A172 (cell line): ENCODE results near the gene DRAM1. TPM values are rescaled to one million over a fixed set of nuclear protein-coding genes. Genes with fewer than 3 reads are reported as not detected.

ENCODE experiments used
- DNase-seq: peaks from one replicate; pipeline ENCODE4 v3.0.0-alpha.2; 2015; ENCODE audit warnings: low spot score
- total RNA-seq: library from RNA; depleted of rRNA; stranded (reverse); fragments of >200 nt; shearing (Covaris generic); gene quantifications from 2 replicates; pipeline ENCODE4 v1.2.3, GENCODE V29; 2014; rRNA removed

Gene DRAM1
- total RNA-seq, 1 experiment from 2014 or later, result 37.3 TPM

DNA sequence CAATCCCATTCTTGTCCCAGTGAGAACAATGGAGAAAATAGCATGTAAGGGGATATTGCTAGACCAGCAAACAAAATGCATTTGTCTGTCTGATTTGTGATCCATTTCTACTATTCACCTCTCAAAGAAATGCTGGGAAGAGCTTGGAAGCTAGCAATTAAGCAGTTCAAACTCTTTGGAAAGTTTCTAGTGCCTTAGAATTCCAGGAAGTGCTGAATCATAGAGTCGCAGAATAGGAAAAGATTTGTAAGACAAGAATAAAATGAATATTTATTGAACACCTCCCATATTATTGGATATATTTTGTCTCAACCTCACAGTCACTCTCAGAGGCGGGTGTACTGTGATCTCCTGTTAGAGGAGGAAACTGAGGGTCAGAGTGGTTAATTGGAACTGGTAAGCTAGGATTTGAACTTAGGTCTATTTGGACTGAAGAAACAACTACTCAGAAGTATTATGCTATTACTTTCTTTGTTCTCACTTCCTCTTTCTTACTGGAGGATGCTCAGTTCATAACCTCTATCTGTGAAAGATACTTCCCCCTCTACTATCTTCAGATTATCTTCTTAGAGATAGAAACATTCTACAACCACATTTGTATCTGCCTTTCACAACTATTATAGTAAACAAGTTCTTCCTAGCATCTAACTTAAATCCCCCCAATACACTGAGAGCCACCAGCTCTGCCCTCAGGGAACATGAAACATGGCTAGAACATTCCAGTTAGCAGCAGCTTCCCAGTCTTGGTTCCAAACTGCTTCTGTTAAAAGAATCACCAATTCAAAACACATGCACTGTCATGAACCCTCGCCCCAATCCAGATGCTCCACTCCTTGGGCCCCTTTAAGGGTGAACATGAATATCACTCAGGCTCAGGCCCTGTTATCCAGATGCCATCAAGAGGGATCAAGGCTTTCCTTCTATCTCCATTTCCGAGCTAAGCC is 64.2 kb downstream of the DRAM1 start:
- DNase-seq, result no peak

DNA sequence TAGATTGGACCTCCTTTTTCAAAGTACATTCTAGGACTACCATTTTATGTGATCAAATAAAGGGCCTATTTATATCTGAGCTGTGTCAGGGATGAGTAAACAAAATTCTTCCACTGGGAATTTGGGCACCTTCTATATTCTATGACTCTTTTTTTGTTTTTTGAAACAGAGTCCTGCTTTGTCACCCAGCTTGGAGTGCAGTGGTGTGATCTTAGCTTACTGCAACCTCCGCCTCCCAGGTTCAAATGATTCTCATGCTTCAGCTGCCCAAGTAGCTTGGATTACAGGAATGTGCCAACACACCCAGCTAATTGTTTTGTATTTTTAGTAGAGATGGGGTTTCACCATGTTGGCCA is 64.8 kb downstream of the DRAM1 start:
- DNase-seq, result no peak

DNA sequence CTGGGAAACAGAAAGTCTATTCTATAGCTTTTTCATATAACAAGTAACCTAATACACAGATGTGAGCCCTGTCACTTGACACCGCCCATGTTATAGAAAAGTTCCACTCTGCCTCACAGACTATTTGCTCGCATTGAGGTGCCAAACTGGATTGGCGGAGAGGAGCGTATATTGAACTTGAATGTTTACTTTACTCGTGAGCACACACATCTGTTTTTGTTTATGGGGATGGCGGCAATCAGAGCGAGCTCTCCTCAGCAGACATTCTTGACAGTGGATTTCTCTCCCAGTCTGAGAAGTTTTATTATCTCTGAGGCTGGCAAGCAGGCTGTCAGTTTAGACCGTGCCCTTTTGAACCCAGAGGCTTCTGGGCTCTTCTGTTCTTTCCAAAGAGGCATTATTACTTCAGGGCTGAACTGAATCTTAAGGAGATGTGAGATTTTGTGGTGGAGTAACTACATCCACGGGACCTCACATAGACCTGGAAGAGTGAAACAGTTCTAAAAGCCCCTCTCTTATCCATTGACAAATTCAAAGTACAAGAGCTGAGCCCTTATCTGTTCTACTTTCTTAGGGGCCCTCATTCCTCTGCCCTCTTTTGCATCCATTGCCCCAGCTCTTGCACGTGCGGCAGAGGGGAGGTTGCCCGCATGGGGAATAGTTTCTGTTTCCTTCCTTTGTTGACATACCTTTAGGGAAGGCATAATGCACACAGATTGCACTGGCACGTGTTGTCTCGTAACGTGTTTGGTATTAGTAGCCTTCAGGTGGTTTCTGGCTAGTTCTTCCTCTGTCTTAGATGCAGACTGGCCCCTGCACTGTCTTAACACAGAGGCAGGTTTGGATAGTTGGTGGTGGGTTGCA is 68.2 kb downstream of the DRAM1 start:
- DNase-seq, result no peak

DNA sequence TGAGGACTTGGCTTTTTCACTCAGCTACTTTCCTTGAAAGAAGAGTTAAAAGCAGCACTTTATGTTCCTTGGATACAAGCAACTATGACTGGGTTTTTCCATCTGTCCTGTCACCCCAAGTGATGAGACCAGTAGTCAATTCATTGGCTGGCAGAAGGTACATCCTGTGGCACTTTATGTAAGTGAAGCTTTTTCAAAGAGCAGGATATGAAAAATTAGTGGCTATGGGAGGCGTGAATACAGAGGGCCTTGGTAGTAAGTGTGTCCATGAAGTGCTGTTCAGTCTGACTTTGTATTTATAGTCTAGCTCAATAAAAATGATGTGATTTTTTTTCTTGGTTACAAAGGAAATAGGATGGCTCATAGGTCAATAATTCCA is 68.8 kb downstream of the DRAM1 start:
- no peak for DNase-seq

DNA sequence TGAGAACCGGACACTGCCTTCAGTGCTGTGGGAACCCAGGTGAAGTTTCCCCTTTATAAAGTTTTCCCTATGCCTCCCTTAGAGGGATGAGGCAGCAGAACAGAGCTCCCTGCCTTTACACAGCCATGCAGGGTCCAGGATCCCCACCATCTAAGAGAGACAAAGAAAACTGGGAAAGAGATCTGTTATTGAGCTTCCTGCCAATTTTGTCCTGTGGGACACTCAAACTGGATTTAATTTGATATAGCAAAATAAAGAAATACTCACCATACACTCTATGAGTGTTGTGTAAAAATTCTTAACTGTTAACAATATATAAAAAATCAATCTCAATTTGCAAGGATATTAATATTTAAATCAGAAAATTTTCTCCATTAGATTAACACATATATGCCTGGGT is 69.9 kb downstream of the DRAM1 start:
- no peak for DNase-seq

DNA sequence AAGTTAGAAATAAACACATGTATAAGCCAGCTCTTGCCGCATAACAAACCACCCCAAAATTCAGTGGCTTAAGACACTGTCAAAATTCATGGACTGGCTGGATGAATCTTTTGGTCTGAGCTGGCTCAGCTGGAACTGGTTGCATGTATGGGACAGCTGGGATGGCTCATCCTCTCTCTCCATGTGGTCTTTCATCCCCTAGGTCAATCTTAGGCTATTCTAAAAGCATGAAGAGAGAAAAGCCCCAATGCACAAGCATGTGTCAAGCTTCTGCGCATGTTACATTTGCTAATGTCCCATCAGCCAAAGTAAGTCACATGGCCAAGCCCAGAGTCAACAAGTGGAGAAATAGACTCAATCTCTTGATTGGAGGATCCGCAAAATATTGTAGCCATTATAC is 71.0 kb downstream of the DRAM1 start:
- DNase-seq, result no peak

DNA sequence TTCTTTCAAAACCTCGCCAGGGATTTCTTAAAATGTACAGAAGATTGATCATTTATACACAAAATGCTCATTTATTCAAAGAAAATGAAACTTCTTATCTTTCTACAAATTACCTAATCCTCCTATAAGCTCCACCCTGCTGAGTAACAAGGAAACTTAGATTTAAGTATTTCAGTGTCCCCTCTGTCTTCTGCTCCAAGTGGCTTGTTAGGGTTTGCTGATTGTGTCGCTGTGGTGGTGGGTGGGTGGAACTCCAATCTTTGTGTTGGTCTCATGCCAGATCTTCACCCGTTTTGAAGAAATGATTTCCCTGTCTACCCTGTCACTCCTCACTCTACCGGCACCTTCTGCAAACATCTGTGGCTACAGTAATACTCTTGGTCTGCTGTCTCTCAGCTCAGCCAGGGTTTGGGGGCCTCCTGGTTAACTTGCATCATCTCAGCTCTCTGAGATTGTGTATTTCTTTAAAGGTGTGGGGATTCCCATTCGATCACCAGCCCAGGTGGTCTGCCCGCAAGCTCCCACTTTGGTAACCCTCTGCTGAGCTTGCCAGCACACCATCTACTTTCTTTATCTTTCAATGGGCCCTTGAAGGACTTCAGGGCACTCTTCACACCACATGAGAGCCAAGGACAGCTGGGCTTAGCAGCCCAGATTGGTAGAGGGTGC is 73.8 kb downstream of the DRAM1 start:
- no peak for DNase-seq

DNA sequence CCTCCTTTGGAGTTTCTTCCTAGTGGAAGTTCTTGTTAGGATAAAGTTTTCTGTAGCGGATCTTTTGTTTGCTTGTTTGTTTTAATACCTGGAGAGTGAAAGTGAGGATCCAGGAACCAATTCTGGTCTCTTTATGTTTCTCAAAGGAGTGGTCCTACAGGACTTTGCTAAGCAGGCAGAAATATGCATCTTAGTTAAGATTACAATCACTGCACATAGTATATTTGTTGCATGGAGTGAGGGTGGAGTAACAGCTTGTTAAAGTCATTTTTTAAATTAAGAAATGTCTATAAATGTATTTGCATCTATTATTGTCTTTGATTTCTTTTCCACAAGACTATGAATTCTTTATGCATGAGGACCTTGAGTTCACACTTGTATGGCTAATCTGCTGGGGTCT is 76.7 kb downstream of the DRAM1 start:
- no peak for DNase-seq

DNA sequence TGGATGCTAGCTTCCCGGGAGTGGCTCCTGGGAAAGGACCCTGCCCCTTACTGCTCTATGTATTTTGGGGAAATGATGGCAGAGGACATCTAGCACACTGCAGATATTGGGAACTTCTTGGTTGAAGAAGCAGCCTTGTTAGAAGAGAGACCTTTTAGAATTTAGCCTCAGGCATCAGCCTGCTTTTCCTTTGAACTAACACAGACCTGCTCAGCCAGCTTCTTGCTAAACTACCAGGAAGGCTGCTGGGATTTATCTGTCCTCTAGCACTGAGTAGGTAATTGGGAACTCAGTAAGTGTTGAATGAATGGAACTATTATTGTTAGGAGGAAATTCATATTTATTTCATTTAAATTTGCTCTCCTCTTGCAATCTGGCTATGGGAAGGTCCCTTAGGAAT is 77.3 kb downstream of the DRAM1 start:
- no peak for DNase-seq

DNA sequence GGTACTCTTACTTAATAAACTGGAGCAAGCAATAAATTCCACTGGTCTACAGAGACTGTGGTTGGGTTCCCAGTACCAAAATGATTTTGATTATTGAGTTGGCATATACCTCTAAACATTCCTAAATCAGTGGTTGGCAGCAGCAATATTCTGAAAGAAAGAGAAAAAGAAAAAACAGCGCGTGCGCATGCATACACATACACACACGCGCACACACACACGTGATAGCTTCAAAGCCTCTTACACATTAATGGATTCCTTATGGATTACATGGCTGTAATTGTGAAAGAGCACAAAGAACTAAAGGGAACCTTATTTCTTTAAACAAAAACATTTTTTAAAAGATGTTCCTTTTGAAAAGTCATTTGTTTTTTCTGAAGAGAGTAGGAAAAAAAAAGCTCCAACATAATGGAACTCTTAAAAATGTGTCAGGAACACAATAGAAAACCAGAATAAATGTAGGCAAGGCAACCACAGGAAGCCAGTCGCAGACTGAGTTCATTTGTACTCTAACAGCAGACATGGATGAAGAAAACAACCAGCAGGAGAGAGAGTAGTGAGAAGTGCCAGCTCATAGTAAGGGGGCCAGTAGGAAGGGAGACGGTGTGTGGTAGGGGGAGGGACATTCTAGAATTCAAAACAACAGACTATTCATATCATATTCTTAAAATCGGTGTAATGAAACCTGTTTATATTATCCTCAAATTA is 80.0 kb downstream of the DRAM1 start:
- no peak for DNase-seq

DNA sequence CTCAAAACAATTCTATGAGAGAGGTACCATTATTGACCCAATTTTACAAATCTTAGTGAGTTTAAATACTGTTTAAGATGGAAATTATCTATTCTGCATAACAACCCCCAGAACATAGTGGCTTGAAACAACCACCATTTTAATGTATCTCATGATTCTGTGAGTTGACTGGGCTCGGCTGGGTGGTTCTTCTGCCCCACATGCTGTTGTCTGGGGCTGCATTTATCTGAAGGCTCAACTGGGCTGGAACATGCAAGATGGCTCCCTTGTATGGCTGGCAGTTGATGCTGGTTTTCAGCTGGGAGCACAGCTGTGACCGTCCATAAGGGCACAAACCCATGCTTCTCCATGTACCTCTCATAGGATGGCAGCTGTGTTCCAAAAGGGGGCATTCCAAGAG is 82.2 kb downstream of the DRAM1 start:
- DNase-seq, result no peak

DNA sequence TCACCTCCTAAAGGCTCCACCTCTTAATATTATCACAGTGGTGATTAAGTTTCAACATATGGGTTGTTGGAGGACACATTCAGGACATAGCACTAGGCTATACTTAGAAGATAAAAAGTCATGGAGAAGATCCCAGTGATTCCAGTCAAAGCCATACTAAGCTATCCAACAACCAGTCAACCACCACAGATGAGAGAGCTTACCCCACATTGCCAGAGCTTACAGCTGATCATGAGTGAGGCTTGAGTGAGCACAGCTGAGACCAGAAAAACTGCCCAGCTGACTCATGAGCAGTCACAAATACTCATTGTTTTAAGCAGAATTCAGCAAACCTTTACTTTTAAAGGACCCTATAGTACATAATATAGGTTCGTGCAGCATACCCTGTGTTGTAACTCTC is 85.1 kb downstream of the DRAM1 start:
- no peak for DNase-seq

DNA sequence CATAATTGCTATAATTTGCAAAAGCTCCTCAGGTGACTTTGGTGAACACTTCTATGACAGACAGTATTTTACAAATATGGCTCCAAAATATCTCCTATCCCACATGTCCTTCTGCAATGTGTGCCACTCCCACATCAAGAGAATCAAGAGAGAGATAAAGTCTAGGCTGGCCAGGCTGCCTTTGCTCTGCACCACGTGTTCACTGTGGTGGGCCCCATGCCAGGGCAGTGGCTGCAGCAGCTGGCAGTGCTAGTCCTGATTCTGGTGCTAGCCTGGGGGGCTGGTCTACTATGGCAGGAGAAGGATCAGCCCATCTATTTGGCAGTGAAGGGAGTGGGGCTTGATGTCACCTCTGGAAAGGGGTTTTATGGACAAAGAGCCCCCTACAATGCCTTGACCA is 86.3 kb downstream of the DRAM1 start:
- DNase-seq, result no peak

DNA sequence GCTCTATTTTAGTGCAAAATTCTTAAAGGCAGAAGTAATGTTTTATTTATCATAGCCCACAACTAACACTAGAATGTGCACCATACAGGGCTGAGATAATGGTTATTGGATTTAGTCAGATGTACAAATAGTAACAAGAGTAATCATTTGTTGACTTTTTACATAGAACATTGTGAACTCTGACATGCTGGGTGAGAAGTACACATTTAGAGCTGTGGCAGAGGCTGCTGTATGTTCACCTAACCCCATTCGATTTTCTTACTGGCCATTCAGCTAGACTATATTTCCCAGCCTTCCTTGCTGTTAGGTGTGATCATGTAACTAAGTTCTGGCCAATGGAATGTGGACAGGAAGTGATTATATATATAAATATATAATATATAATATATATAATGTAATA is 89.1 kb downstream of the DRAM1 start:
- no peak for DNase-seq

DNA sequence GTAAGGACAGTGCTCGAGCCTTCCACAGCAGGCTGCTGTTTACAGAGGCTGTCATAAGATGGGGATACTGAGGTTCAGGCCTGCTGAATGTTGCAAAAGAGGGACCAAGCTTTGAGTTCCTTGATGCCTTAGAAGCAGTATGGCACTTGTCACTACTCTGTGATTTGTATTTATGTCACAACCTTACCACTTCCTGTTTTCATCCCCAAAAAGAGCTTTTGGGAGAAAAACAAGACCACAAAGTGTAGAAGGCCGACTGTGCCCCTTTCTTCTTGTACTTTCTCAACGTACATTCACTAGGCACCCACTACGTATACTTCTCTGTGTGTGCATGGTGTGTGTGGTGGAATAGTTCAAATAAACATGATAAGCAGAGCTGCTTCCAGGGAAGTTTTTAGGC is 90.1 kb downstream of the DRAM1 start:
- no peak for DNase-seq

DNA sequence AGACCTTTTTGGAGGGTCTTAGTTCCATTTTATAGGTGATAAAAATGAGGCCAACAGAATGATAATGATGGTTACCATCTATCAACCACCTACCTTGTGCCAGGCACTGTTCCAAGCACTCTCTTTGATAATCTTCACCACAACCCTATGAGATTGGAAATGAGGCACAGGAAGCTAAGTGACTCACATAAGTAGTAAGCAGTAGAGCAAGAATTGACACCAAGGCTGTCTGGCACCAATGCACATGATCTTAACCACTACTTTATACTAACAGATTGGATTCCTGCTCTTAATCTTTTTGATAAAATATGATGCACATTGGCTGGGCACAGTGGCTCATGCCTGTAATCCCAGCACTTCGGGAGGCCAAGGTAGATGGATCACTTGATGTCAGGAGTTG is 91.4 kb downstream of the DRAM1 start:
- no peak for DNase-seq

Other genes with a start within 250 kb of the DRAM1 start
- 49.3 and 53.7 TPM in 2 replicates for gene CHPT1, start 179.9 kb upstream of the DRAM1 start, total RNA-seq
- not detected in 2 replicates for gene SYCP3, start 138.1 kb upstream of the DRAM1 start, total RNA-seq
- 15.6 and 19.0 TPM in 2 replicates for gene GNPTAB, start 46.6 kb upstream of the DRAM1 start, total RNA-seq
- 68.0 and 84.5 TPM in 2 replicates for gene WASHC3, start 184.4 kb downstream of the DRAM1 start, total RNA-seq
- 83.7 and 113 TPM in 2 replicates for gene NUP37, start 242.5 kb downstream of the DRAM1 start, total RNA-seq
- gene PARPBP, start 242.6 kb downstream of the DRAM1 start, total RNA-seq, result 42.4 and 43.2 TPM in 2 replicates